Pancreas (tissue), 10 donors: ENCODE measurements around the gene RRBP1. TPM values are rescaled to one million over a fixed set of nuclear protein-coding genes. Genes with fewer than 3 reads are reported as not detected.

Experiments used
- ATAC-seq, 4 donors: fragments of 200-7000 bp; cut with Tn5 transposase; one replicate each; pipeline versions ENCODE4 v1.8.0 to v1.9.1; 2020; ENCODE audit warnings: mild to moderate bottlenecking in 4 of 4, moderate library complexity in 4 of 4
- DNase-seq, 6 donors: peaks; one replicate each; pipeline ENCODE4 v3.0.0-alpha.2; 2020
- FAIRE-seq: peaks from 2 replicates; lab custom pipeline; 2012; peaks lifted over from hg19 to GRCh38; lab: Jason Lieb, UNC
- H3K27ac ChIP-seq, 4 donors: fragments of 200-600 bp; sonication (generic); 1 replicate in 3 of 4; 2 replicates in 1 of 4; pipeline versions ENCODE4 v1.5.0 to v1.8.0; 2020
- H3K27me3 ChIP-seq, 4 donors: fragments of 200-600 bp; one replicate each; pipeline ENCODE4 v1.8.0; 2021
- H3K36me3 ChIP-seq, 3 donors: fragments of 200-600 bp; sonication (generic) in 1 of 3; one replicate each; pipeline versions ENCODE4 v1.5.0 to v1.8.0; 2020 to 2021
- H3K4me1 ChIP-seq, 3 donors: fragments of 200-600 bp; one replicate each; pipeline ENCODE4 v1.8.0; 2021
- H3K4me3 ChIP-seq, 4 donors: fragments of 200-600 bp; sonication (generic) in 2 of 4; one replicate each; pipeline versions ENCODE4 v1.5.0 to v1.8.0; 2020 to 2021
- H3K9me3 ChIP-seq, 4 donors: fragments of 200-600 bp; one replicate each; pipeline ENCODE4 v1.8.0; 2021
- CTCF ChIP-seq, 4 donors: fragments of 200-600 bp; sonication (generic) in 3 of 4; IDR thresholded peaks; one replicate each; pipeline versions ENCODE4 v1.5.0 to v1.8.0; 2021; ENCODE audit warnings: antibody characterized with exemption in 4 of 4
- WGBS, 2 donors: extraction: QIAGEN DNeasy Blood & Tissue Kit; methylation state at CpG; one replicate each; pipeline ENCODE4 v1.1.7; 2013; 5-methylcytosine and 5-hydroxymethylcytosine counted together
- intact Hi-C, 3 donors: fragments of 100-400 bp; cut with DNase I; formaldehyde crosslinking; loops; one replicate each; pipeline versions ENCODE4 v1.11.1 to v1.14.2; 2022
- polyA plus RNA-seq, 2 donors: library from polyadenylated mRNA; stranded (reverse); fragments of 200-250 nt; gene quantifications; one replicate each; pipeline ENCODE4 v1.2.3, GENCODE V29; 2013
- total RNA-seq, 6 donors: library from RNA; stranded (reverse); fragmentation: NEBNext Ultra II Directional in 4 of 6; extraction: Animal tissue kit (Norgen Biotek cat#: 25700) in 4 of 6; gene quantifications; one replicate each; pipeline versions ENCODE4 v1.2.1 to v1.2.4, GENCODE V29; 2021 to 2023
- donor health status: healthy with polysubstance abuse.
- donor health status: DM: no; HTN: no; CAD: no; lungs with moderate emphysema.
- donor health status: DM: no; HTN: no; CAD: no.
- donor health status: control.
- donor health status: control.
- donor health status: Bipolar disorder and iron deficiency.
- donor health status: DM: yes; HTN: yes; CAD: no.
- donor health status: DM: no; HTN: no; CAD: no.
- donor health status: DM: no; HTN: no; CAD: no.
- donor health status: DM: yes; HTN: yes; CAD: no.

The RRBP1 gene
- total and polyA plus RNA-seq, 8 donors = 170 to 442 (median 348) TPM

- H3K4me1 ChIP-seq = peaks cover 25 to 30% (median 27%) of the 10 kb centered on the region in 3 donors
- no peaks in the 10 kb centered on the region for H3K9me3 ChIP-seq
- no peaks in the 10 kb centered on the region for H3K36me3 ChIP-seq
- FAIRE-seq (no peak), ATAC-seq (peak in 2 of 4 donors; percentile 4 to 11), DNase-seq (no peak)
- WGBS, 2 donors = 54 to 55% methylated on average over 5 of the region's 5 CpGs
- no peak overlapping the region for H3K4me3 ChIP-seq
- TF ChIP-seq CTCF (IDR thresholded peaks at IDR 0.05) = no peak
- intact Hi-C loops = no loop called here
- H3K27ac ChIP-seq = peak overlapping the region in 1 of 4 donors; percentile 1
- no peaks in the 10 kb centered on the region for H3K27me3 ChIP-seq
Measured at GRCh38 chr20:17715075-17715474, 33.0 kb upstream of the RRBP1 start.

DNA sequence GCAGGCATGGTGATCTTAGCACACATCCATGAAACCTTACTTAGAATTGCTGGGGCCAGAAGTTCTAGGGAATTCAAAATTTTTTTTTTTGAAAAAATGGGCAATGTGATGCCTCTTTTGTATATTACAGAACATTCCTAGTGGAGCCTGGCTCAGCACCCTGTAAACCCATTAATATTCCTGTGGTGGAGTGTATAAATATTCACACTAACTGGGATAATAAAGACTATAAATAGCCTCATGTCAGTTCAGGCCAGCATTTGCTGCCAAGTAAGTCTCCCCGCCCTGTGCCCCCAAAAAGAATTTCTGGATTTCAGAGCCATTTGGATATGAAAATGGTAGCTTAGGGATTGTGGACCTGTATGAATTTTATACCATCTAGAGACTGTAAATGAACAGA, 32.6 kb upstream of the RRBP1 start:
- peaks cover 26 to 34% (median 31%) of the 10 kb centered on the region in 3 donors for H3K4me1 ChIP-seq
- intact Hi-C loops = no loop called here
- FAIRE-seq = no peak

DNA sequence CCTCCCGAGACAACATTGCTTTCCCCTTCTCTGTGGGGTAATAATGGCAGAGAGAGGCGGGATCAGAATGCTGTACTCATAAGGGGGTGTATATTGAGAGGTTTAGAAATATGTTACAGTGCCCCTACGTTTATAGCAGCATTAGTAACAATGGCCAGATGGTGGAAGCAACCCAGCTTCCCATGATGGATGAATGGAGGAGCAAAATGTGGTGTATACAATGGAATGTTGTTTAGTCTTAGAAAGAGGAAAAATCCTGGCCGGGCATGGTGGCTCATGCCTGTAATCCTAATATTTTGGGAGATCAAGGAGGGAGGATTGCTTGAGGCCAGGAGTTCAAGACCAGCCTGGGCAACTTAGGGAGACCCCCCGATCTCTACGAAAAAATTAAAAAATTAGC, 30.7 kb upstream of the RRBP1 start:
- DNase-seq (no peak), ATAC-seq (no peak), FAIRE-seq (no peak)
- no peak for TF ChIP-seq CTCF (IDR thresholded peaks at IDR 0.05)
- no peak overlapping the region for H3K4me3 ChIP-seq
- no peaks in the 10 kb centered on the region for H3K9me3 ChIP-seq
- 84 to 87% methylated on average over 6 of the region's 6 CpGs for WGBS, 2 donors
- peaks cover 31 to 44% (median 42%) of the 10 kb centered on the region in 3 donors for H3K4me1 ChIP-seq
- intact Hi-C loops = no loop called here
- no peaks in the 10 kb centered on the region for H3K36me3 ChIP-seq
- peak overlapping the region in 1 of 4 donors; percentile 39 for H3K27ac ChIP-seq
- no peaks in the 10 kb centered on the region for H3K27me3 ChIP-seq

More for the DNA sequence above, 32.6 kb upstream of the RRBP1 start:
- Histone ChIP-seq H3K9me3 (no peaks in the 10 kb centered on the region), H3K36me3 (no peaks in the 10 kb centered on the region), H3K27ac (no peak overlapping the region), H3K4me3 (no peak overlapping the region), H3K27me3 (no peaks in the 10 kb centered on the region)
- no peak for TF ChIP-seq CTCF (IDR thresholded peaks at IDR 0.05)
- ATAC-seq (no peak), DNase-seq (no peak)
- WGBS, 2 donors = 24 to 53% methylated on average over 1 of the region's 1 CpG

DNA sequence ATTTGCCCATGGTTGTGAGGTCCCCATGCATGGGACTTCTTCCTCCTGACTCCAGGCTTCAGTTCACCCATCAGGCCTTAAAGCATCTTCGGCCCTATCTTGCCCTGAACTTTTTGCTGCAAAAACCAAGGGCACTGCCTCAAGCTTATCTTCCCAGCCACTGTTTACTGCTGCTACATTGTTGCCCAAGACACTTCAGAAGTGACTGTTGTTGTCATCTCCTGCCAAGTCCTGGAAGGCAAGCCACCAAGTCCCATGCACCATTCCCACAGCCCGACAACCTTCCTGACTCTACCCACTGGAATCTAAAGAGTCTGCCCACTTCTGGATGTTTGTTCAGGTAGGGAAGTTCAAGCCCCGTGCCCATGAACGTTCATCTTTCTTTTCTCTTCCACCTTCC, 30.2 kb upstream of the RRBP1 start:
- 31 to 43% methylated on average over 4 of the region's 4 CpGs for WGBS, 2 donors
- Histone ChIP-seq H3K4me1 (peaks cover 31 to 44% (median 42%) of the 10 kb centered on the region in 3 donors), H3K27ac (peak overlapping the region in 2 of 4 donors; percentile 39 to 60), H3K4me3 (no peak overlapping the region), H3K36me3 (no peaks in the 10 kb centered on the region), H3K27me3 (no peaks in the 10 kb centered on the region), H3K9me3 (no peaks in the 10 kb centered on the region)
- FAIRE-seq = no peak
- intact Hi-C loops = no loop called here
- no peak for TF ChIP-seq CTCF (IDR thresholded peaks at IDR 0.05)
- peak in 2 of 6 donors; percentile 44 to 59 for DNase-seq
- ATAC-seq = peak; percentile 22 to 75 (median 34)

- no peak for FAIRE-seq
- Histone ChIP-seq H3K4me1 (peaks cover 31 to 44% (median 42%) of the 10 kb centered on the region in 3 donors), H3K27ac (peak overlapping the region; percentile 50 to 70 (median 64)), H3K27me3 (no peaks in the 10 kb centered on the region), H3K36me3 (no peaks in the 10 kb centered on the region), H3K9me3 (no peaks in the 10 kb centered on the region), H3K4me3 (no peak overlapping the region)
- ATAC-seq = no peak
- no peak for DNase-seq
- intact Hi-C loops = no loop called here
- TF ChIP-seq CTCF (IDR thresholded peaks at IDR 0.05) = no peak
- 77 to 82% methylated on average over 5 of the region's 5 CpGs for WGBS, 2 donors
Measured at GRCh38 chr20:17711267-17711627, 29.2 kb upstream of the RRBP1 start.
